Measurements from ENCODE around the gene SLCO3A1.

The SLCO3A1 gene

DNA sequence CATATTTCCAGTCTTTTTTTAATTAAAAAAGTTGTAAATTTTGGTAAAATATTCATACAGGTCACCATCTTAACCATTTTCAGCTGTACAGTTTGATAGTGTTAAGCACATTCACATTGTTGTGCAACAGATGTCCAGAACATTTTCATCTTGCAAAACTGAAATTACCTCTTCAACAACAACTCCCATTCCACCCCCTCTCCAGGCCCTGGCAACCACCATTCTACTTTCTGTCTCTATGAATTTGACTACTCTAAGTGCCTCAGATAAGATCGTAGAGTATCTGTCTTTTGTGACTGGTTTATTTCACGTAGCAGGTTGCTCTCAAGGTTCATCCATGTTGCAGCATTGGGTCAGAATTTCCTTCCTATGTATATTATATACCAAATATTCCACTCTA lies 76.0 kb downstream of the SLCO3A1 start:
- H3K4me3 ChIP-seq (ENCODE audit: low read length): no peak overlapping the region
- no peaks in the 10 kb centered on the region for H3K36me3 ChIP-seq (ENCODE audit: insufficient read depth, low read depth, low read length)
- H3K4me1 ChIP-seq (ENCODE audit: insufficient read depth, low read length): peaks cover 34% of the 10 kb centered on the region
- H3K27ac ChIP-seq (ENCODE audit: low read length): no peak overlapping the region
- H3K27me3 ChIP-seq (ENCODE audit: insufficient read depth, low read length): no peaks in the 10 kb centered on the region
- no peak overlapping the region for H3K9ac ChIP-seq (ENCODE audit: low read depth, low read length)
- H3K9me3 ChIP-seq (ENCODE audit: insufficient read depth, low read depth, low read length): no peaks in the 10 kb centered on the region

DNA sequence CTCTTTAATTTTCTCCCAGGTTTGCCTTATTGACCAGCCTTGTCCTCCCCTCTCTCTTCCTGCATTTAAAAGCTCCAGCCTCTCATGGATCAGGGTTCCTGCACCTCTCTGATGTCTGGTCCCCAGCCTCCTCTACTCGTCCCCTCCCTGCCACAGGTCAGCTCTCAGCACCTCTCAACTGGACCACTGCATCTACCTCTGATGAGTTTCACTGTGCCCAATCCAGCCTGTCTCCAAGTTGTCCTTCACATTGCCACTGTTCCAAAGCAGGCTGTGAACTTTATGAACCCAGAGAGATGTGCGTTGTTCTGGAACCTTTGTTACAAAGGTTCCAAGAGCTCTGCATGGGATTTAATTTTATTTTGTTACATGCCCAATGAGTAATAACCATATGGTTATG lies 76.6 kb downstream of the SLCO3A1 start:
- no peaks in the 10 kb centered on the region for H3K27me3 ChIP-seq (ENCODE audit: insufficient read depth, low read length)

DNA sequence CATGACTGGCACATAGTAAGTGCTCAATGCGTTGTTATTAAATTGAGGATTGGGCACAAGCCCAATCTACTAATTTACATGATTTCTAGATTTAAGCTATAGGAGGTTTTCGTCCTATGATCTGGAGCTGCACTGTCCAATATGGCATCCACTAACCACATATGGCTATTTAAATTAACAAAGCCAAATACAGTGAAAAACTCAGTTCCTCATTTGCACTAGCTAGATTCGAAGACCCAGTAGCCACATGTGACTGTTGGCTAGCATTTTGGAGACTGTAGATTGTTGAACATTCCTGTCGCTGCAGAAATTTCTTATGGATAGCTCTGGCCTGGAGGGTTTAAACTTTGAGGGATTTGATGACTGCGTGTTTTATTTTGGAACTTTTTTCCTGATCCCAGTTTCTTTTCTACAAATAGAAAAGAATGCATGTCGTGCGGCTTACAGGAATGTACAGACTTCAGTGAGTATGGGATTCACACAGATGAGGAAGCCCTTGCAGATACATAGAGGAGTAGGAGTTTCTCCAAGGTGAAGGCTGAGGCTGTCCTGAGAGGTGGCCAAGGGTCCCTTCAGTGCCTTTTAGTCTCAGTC lies 82.8 kb downstream of the SLCO3A1 start:
- Histone ChIP-seq H3K27ac (ENCODE audit: low read length) (no peak overlapping the region), H3K36me3 (ENCODE audit: insufficient read depth, low read depth, low read length) (no peaks in the 10 kb centered on the region), H3K9ac (ENCODE audit: low read depth, low read length) (no peak overlapping the region)

More for the DNA sequence above, 76.6 kb downstream of the SLCO3A1 start:
- Histone ChIP-seq H3K36me3 (ENCODE audit: insufficient read depth, low read depth, low read length) (no peaks in the 10 kb centered on the region), H3K4me1 (ENCODE audit: insufficient read depth, low read length) (peaks cover 33% of the 10 kb centered on the region), H3K4me3 (ENCODE audit: low read length) (no peak overlapping the region), H3K27ac (ENCODE audit: low read length) (no peak overlapping the region), H3K9ac (ENCODE audit: low read depth, low read length) (no peak overlapping the region), H3K9me3 (ENCODE audit: insufficient read depth, low read depth, low read length) (no peaks in the 10 kb centered on the region)

DNA sequence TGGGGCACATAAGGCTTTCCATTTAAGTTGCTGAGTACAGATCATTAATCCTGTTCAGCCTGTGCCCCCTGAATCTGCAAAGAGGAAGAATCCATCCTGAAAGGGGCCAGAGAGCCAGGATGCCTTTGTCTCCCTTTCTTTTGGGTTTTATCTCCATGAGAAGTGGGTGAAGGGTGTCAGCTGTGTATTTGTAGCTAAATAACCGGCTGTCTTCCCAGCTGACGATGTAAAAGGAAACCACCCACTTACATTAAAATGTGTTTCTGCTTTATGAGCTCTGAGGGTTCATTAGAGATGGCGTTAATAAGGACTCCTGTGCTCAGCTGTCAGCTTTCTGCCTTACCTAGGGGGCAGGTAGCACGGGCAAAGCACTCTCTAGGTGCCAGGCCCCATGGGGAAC lies 83.4 kb downstream of the SLCO3A1 start:
- Histone ChIP-seq H3K27ac (ENCODE audit: low read length) (no peak overlapping the region), H3K4me3 (ENCODE audit: low read length) (no peak overlapping the region), H3K9me3 (ENCODE audit: insufficient read depth, low read depth, low read length) (no peaks in the 10 kb centered on the region), H3K27me3 (ENCODE audit: insufficient read depth, low read length) (no peaks in the 10 kb centered on the region), H3K4me1 (ENCODE audit: insufficient read depth, low read length) (peaks cover 19% of the 10 kb centered on the region), H3K9ac (ENCODE audit: low read depth, low read length) (no peak overlapping the region), H3K36me3 (ENCODE audit: insufficient read depth, low read depth, low read length) (no peaks in the 10 kb centered on the region)

More for the DNA sequence above, 82.8 kb downstream of the SLCO3A1 start:
- H3K27me3 ChIP-seq (ENCODE audit: insufficient read depth, low read length): no peaks in the 10 kb centered on the region
- H3K4me1 ChIP-seq (ENCODE audit: insufficient read depth, low read length): peaks cover 13% of the 10 kb centered on the region
- H3K4me3 ChIP-seq (ENCODE audit: low read length): no peak overlapping the region
- no peaks in the 10 kb centered on the region for H3K9me3 ChIP-seq (ENCODE audit: insufficient read depth, low read depth, low read length)

DNA sequence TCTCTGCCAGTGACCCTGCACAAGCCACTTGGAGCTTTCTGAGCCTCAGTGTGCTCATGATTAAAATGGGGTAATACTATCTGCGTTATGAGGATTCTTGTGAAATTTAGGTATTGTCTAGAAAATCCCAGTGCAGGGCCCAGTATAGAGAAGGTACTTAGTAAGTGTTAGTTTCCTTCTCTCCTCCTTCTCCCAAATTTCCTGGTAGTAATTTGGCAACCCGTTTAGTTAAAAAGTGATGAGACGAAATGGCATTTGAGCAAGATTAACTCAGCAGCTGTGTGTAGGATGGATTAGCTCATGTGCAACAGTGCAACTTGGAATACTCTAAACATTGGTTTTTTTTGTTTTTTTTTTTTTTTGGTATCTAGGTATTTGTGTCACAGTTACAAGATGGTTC lies 84.6 kb downstream of the SLCO3A1 start:
- H3K4me3 ChIP-seq (ENCODE audit: low read length): no peak overlapping the region
- no peak overlapping the region for H3K9ac ChIP-seq (ENCODE audit: low read depth, low read length)
- no peaks in the 10 kb centered on the region for H3K27me3 ChIP-seq (ENCODE audit: insufficient read depth, low read length)
- H3K4me1 ChIP-seq (ENCODE audit: insufficient read depth, low read length): peaks cover 19% of the 10 kb centered on the region
- no peaks in the 10 kb centered on the region for H3K36me3 ChIP-seq (ENCODE audit: insufficient read depth, low read depth, low read length)
- H3K27ac ChIP-seq (ENCODE audit: low read length): no peak overlapping the region
- H3K9me3 ChIP-seq (ENCODE audit: insufficient read depth, low read depth, low read length): no peaks in the 10 kb centered on the region

DNA sequence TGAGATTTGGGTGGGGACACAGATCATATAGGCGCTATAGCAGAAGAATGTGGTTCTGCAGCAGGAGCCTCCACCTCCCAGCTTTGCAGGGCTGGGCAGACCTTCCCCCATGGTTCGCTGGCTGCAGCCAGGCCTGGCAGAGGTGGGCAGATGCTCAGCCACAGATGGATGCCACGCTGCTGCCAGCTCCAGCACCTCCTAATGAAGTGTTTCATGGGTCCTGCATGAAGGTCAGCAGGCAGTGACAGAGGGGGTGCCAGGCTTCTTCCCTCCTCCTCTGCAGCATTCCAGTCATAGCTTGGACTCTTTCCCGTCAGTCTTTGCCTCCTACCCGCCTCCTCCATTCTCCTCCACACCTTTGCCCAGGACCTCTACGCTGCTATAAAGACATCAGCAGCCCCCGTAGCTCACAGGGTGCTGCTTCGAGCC lies 85.9 kb downstream of the SLCO3A1 start:
- no peaks in the 10 kb centered on the region for H3K36me3 ChIP-seq (ENCODE audit: insufficient read depth, low read depth, low read length)
- H3K9me3 ChIP-seq (ENCODE audit: insufficient read depth, low read depth, low read length): no peaks in the 10 kb centered on the region
- H3K4me3 ChIP-seq (ENCODE audit: low read length): no peak overlapping the region
- H3K4me1 ChIP-seq (ENCODE audit: insufficient read depth, low read length): peaks cover 19% of the 10 kb centered on the region
- no peak overlapping the region for H3K9ac ChIP-seq (ENCODE audit: low read depth, low read length)
- no peaks in the 10 kb centered on the region for H3K27me3 ChIP-seq (ENCODE audit: insufficient read depth, low read length)
- no peak overlapping the region for H3K27ac ChIP-seq (ENCODE audit: low read length)

DNA sequence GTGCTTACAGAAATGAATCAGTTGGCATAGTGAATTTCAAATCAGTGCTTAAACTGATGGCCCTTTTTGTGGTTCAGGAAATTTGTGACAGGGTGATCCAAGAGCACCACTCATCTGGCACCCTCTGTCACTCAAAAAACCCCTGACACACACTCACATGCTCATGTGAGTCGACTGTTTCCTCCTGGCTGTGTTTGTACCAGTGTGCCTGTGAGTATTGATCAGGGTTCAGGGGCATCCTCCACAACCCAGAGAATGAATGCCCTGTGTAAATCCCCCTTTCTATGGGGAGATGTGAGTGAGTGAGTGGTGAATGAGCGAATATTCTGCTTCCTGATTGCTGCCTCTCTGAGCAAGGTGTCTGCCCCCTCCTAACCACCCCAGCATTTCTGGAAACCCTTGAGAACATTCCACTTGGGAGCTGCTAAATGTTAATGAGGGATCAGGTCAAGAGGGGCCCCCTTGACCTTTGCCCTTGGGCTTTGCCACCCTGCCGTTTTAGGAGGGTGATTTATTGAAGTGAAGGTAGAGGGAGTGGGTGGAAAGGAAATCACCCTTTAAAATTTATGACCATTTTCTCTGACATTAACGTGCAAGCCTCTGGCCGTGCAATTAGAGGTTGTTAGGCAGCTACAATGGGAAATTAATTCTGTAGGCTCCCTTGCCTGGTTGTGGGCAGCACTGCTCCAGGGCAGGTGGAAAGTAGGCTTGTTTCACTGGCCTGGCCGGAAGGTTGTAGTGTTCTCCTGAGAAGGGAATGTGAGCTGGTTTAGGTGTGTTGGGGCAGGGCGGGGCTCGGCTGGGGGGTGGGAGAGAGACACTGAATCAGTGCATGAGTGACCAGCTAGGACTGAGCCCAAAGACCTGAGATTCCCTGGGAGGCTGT lies 87.2 kb downstream of the SLCO3A1 start:
- Histone ChIP-seq H3K9ac (ENCODE audit: low read depth, low read length) (no peak overlapping the region), H3K9me3 (ENCODE audit: insufficient read depth, low read depth, low read length) (no peaks in the 10 kb centered on the region), H3K36me3 (ENCODE audit: insufficient read depth, low read depth, low read length) (no peaks in the 10 kb centered on the region), H3K4me1 (ENCODE audit: insufficient read depth, low read length) (peaks cover 19% of the 10 kb centered on the region), H3K27ac (ENCODE audit: low read length) (no peak overlapping the region), H3K27me3 (ENCODE audit: insufficient read depth, low read length) (no peaks in the 10 kb centered on the region), H3K4me3 (ENCODE audit: low read length) (no peak overlapping the region)

DNA sequence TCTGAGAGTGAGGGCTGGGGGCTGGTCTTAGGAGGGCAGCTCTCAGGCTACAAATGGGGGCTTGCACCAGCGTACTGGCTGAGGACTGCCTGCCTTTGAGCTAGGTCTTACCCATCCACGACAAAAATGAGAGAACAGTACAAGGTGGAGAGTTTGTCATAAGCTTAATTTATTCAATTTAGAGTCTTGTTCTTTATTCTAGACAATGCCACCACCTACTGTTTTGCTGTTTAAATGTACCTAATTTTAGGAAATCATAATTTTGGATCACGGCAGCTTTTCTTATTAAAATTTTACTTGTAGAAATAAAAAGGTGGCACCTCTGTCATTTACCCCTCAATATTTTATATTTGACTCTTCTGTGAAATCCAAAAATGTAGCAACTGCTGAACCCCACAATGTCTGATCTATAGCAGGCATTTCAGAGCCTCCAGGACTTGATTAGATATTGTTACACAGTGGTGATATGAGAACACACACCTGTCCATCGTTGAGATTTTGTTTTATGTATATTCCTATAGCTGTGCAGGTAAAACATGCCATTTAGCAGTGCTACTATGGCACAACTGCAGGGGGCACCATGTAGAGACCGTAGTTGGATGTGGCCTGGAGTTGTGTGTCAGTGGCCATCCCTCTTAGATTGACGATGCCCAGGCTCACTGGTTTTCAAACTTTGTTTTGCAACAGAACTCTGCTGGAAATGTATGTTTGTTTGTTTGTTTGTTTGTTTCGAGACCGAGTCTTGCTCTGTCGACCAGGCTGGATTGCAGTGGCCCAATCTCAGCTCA lies 88.6 kb downstream of the SLCO3A1 start:
- Histone ChIP-seq H3K27me3 (ENCODE audit: insufficient read depth, low read length) (no peaks in the 10 kb centered on the region), H3K27ac (ENCODE audit: low read length) (no peak overlapping the region), H3K9me3 (ENCODE audit: insufficient read depth, low read depth, low read length) (no peaks in the 10 kb centered on the region), H3K9ac (ENCODE audit: low read depth, low read length) (no peak overlapping the region), H3K4me3 (ENCODE audit: low read length) (no peak overlapping the region), H3K36me3 (ENCODE audit: insufficient read depth, low read depth, low read length) (no peaks in the 10 kb centered on the region), H3K4me1 (ENCODE audit: insufficient read depth, low read length) (peaks cover 19% of the 10 kb centered on the region)

DNA sequence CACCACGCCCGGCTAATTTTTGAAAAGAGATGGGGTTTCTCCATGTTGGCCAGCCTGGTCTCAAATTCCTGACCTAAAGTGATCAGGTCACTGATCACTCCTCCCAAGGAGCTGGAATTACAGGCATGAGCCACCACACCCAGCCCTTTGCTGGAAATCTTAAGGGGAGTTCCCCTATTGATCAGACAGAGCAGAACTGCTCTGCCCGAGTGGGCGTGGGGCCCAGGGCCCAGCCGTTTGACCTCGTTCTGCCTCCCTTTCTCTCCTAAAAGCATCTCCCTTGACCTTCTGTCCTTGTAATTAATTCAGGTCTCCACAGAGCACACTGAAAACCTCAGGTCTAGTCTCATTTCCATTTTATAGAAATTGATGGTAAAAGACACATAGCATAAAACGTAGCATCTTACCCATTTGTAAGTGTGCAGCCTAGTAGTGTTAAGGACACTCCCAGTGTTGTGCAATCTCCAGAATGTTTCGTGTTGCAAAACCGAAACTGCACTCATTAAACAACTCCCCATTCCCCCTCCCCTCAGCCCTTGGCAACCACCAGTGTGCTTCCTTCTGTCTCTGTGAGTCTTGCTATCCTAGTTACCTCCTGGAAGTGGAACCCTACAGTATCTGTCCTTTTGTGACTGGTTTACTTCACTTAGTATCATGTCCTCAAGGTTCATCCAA lies 89.3 kb downstream of the SLCO3A1 start:
- Histone ChIP-seq H3K4me3 (ENCODE audit: low read length) (no peak overlapping the region), H3K27ac (ENCODE audit: low read length) (no peak overlapping the region), H3K36me3 (ENCODE audit: insufficient read depth, low read depth, low read length) (no peaks in the 10 kb centered on the region), H3K9me3 (ENCODE audit: insufficient read depth, low read depth, low read length) (no peaks in the 10 kb centered on the region), H3K27me3 (ENCODE audit: insufficient read depth, low read length) (no peaks in the 10 kb centered on the region), H3K9ac (ENCODE audit: low read depth, low read length) (no peak overlapping the region; the same call in 1 of the 2 replicates), H3K4me1 (ENCODE audit: insufficient read depth, low read length) (peaks cover 27% of the 10 kb centered on the region)

DNA sequence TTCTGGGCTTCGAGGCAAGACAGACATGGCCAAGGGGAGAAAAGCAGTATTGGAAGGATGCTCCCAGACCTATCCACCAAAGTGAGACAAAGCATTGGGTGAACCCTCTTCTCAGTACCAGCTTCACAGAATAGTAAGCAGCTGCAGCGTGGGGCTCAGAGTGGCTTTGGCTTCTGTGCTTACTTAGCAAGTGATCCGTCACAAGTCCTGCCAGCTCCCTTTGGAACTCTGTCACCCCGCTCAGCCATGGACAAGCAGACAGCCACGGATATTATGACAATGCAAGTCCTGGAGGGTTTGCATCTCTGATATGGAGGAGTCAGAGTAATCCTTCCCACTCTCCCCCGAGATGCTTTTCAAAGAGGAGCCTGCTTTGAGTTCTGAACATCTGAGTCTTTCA lies 90.8 kb downstream of the SLCO3A1 start:
- Histone ChIP-seq H3K9ac (ENCODE audit: low read depth, low read length) (no peak overlapping the region), H3K4me3 (ENCODE audit: low read length) (no peak overlapping the region), H3K27me3 (ENCODE audit: insufficient read depth, low read length) (no peaks in the 10 kb centered on the region), H3K9me3 (ENCODE audit: insufficient read depth, low read depth, low read length) (no peaks in the 10 kb centered on the region), H3K4me1 (ENCODE audit: insufficient read depth, low read length) (peaks cover 40% of the 10 kb centered on the region), H3K36me3 (ENCODE audit: insufficient read depth, low read depth, low read length) (no peaks in the 10 kb centered on the region), H3K27ac (ENCODE audit: low read length) (no peak overlapping the region)

DNA sequence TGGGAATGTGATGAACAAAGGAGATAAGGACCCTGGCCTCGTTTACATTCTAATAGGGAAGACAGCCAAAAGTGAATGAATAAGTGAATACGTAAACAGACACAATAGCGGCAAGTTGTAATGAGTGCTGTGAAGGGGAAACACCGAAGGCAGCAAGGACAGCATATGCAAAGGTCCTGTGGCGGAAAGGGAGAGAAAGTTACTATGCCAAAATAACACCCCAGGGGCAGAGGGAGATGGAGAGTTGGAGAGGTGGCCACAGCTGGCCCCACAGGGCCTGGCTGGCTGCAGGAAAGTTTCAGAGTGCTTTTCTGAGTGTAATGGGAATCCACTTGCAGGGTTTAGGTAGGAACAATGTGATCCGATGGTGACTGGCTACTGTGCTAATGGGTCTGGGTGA lies 91.9 kb downstream of the SLCO3A1 start:
- no peaks in the 10 kb centered on the region for H3K36me3 ChIP-seq (ENCODE audit: insufficient read depth, low read depth, low read length)
- H3K4me3 ChIP-seq (ENCODE audit: low read length): no peak overlapping the region
- H3K4me1 ChIP-seq (ENCODE audit: insufficient read depth, low read length): peaks cover 38% of the 10 kb centered on the region
- H3K9ac ChIP-seq (ENCODE audit: low read depth, low read length): no peak overlapping the region
- no peak overlapping the region for H3K27ac ChIP-seq (ENCODE audit: low read length)
- H3K9me3 ChIP-seq (ENCODE audit: insufficient read depth, low read depth, low read length): no peaks in the 10 kb centered on the region
- no peaks in the 10 kb centered on the region for H3K27me3 ChIP-seq (ENCODE audit: insufficient read depth, low read length)

All from iPS-20b (cell line).